Endothelial cell of hepatic sinusoid (primary cell): Measurements from ENCODE around the gene G3BP2.
"Not testable (repeated sequence)": the region's sequence is repeated elsewhere in the genome, so short reads cannot be mapped to it uniquely, and the experiment has no call there.

Experiments used
- in situ Hi-C: cut with HindIII; loops from 2 replicates; pipeline ENCODE4 v1.10.0; 2017; ENCODE audit warnings: low sequenced_read_pairs

G3BP2 gene

DNA sequence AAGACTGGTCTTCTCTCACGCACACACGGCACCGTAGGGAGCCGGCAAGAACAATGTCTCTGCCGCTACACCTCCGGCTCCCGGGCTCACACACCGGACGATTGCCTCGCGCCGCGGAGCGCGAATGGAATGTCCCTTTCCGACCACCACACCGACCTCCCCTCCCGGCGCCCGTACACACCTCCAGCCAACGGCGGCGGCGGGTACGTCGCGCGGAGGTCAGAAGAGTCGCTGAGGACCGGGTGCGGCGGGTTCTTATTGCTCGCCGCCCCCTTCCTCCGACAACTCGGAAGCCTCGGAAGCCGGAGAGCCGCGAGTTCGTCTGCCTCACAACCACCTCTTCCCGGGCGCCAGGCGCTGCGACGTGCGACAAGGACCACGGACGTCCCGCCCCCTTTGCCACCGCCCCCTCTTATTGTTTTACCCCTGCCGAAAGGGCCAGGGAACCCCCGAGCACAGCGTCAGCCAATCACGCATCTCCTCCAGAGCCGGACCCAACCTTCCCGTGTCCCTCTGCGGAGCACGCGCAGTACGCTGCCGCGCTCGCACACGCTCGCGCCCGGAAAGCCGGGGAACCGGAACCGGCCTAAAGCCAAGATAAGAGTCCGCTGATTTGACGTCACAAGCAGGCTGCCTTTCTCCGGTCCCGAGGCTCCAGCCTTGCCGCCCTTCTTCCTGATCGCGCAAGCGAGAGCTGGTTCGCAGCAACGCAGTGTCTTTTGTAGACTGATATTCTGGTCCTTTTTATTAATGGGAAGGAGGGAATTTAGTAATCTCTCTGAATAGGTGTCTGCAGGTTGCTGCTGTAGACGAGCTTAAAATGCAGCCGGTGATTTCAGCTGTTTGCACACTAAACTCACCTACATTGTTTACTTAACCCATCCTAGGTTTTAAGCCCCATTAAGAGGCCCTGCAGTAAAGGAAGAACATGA, at the start of gene G3BP2:
Gene G3BP2, minus strand, starts transcription at position 385 of the 932 bp plus-strand sequence. CDS start 11,386 bp downstream, outside the sequence.
- in situ Hi-C loops: loop anchor here (5.0 kb wide), 1 partner anchor 34 kb away; no protein-coding TSS in a partner anchor

- in situ Hi-C loops: no loop called here
Measured at GRCh38 chr4:75722417-75722816, 49.2 kb upstream of the G3BP2 start.

- in situ Hi-C loops: no loop called here
Measured at GRCh38 chr4:75718529-75718928, 45.3 kb upstream of the G3BP2 start.

DNA sequence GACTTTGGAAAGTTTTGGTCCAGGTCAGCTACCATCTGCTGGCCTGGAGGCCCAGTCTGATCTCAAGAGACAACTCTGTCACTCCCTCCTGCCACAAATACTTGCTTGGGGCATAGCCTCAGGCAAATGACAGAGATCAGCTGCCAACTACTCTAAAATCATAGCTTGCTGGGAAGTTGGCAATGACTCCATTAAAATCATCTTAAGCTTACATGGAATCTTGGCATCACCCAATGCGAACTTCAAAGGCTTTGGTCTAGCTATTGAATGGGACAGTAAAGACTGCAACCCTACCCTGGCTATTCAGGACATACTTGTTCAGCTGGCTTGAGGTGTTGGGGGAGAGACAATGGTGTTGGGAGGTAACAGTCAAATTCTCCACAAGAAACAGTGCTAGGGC, 44.2 kb upstream of the G3BP2 start:
- in situ Hi-C loops: no loop called here

GRCh38 chr4:75716054-75716453, 42.8 kb upstream of the G3BP2 start:
- in situ Hi-C loops: not testable (repeated sequence)

- in situ Hi-C loops: no loop called here
Measured at GRCh38 chr4:75715105-75715799, 42.0 kb upstream of the G3BP2 start.

- in situ Hi-C loops: no loop called here
Measured at GRCh38 chr4:75714704-75715103, 41.5 kb upstream of the G3BP2 start.

GRCh38 chr4:75714011-75714410, 40.8 kb upstream of the G3BP2 start:
- in situ Hi-C loops: no loop called here

DNA sequence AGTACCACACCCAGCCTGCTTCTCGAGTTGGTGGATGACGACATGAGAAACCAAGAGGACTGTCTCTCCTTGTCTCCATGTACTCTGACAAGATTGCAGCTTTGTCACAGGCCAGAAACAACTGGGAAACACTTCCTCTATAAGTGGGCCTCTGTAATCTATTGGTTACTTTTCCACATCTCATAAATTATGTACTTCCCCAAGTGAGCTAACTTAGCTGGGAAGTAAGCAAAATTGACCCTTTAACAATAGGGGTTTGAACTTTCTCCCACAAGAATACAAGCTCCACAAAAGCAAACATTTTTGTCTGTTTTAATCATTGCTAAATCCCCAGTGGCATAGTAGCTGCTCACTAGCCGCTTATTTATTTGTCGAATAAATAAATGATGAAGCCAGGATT, 37.0 kb upstream of the G3BP2 start:
- in situ Hi-C loops: no loop called here

DNA sequence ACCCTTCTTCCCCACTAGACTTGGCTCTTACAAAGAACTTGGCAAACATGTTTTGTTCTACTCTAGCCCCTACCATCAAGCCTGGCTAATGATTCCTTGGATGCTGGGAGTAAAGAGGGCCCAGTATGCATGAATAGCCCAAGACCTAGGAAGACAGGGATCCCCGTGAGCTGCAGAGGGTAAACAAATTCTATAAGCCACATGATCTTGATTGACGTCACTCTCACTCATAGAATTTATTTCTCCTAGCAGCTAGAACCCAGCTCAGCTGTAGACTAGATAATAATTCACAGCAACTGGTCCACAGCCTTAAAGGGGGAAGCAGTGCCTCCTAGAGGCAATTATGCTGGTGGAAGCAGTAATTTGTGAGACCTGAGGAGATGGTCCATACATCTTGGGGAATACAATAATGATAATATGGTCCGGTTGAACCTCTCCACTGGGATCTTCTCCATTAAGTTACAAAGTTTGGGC, 35.0 kb upstream of the G3BP2 start:
- in situ Hi-C loops: loop anchor here (5.0 kb wide), 1 partner anchor 36 kb away; the partner anchor contains the start of gene G3BP2

- in situ Hi-C loops: loop anchor here (5.0 kb wide), 1 partner anchor 33 kb away; the partner anchor contains the start of gene G3BP2
Measured at GRCh38 chr4:75705198-75705977, 32.2 kb upstream of the G3BP2 start.

GRCh38 chr4:75702919-75703411, 29.8 kb upstream of the G3BP2 start:
- in situ Hi-C loops: no loop called here

GRCh38 chr4:75699299-75699698, 26.1 kb upstream of the G3BP2 start:
- in situ Hi-C loops: no loop called here

DNA sequence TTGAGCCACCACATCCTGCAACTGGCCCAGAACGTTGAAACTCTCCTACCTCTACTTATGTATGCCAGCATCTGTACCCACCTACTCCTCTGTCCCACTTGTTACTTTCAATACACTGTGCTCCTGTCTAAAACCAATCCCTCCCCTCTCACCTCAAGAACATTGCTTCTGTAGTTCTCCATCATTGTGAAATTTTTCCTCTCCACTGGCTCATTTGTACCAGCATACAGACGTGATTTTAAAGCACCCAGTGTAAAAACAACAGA, 25.7 kb upstream of the G3BP2 start:
- in situ Hi-C loops: no loop called here

DNA sequence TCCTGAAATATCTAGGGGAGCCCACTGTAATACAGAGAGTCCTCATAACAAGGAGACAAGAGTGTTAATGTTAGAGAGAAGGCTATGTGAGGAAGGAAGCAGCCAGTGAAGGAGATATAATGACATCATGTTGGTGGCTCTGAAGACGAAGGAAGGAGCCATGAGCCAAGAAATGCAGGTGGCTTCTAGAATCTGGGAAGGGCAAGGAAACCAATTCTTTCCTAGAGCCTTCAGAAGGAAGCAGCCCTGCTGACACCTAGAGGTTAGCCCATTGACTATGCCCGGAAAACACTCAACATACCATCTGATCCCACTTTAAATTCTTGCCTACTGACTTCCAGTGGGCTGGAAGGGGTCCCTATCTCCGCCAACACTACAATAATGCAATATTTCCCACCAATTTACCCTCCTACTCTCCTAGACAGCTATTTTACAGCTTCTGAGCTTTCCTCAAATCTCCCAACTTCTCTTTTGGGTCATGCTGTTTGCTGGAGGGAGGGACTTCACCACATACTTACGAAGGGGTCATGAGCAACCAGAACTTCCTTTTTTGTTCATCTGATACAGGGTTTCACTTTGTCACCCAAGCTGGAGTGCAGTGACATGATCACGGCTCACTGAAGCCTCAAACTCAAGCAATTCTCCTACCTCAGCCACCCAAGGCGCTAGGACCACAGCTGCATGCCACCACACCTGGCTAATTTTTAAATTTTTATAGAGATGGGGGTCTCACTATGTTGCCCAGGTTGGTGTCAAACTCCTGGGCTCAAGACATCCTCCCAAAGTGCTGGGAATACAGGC, 25.2 kb upstream of the G3BP2 start:
- in situ Hi-C loops: no loop called here

GRCh38 chr4:75696581-75696980, 23.4 kb upstream of the G3BP2 start:
- in situ Hi-C loops: no loop called here

- in situ Hi-C loops: no loop called here
Measured at GRCh38 chr4:75696071-75696470, 22.9 kb upstream of the G3BP2 start.

GRCh38 chr4:75692066-75692465, 18.9 kb upstream of the G3BP2 start:
- in situ Hi-C loops: not testable (repeated sequence)

DNA sequence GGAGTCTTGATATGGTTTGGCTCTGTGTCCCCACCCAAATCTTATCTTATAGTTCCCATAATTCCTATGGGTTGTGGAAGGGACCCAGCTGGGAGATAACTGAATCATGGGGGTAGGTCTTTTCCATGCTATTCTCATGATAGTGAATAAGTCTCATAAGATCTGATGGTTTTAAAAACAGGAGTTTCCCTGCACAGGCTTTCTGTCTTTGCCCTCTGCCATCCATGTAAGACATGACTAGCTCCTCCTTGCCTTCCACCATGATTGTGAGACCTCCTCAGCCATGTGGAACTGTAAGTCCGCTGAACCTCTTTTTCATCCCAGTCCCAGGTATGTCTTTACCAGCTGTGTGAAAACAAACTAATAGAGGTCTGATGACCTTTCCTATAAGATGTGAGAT, 13.9 kb upstream of the G3BP2 start:
- in situ Hi-C loops: not testable (repeated sequence)

DNA sequence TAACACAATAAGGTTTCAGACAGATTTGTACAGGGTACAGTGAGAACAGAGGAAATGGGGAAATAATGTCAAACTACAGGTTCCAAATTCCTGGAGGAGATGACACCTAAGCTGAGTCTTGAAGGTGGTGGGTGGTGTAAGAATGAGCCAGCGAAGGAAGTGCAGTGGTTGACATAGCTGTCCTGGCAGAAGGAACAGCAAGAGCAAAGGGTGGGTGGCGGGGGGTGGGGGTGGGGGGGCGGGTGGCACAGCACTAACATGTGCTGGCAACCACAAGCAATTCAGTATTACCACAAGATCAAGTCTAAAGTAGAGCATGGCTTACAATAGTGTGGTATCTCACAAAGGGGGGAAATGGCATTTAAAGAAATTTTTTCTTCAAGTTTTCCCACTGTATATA, 13.1 kb upstream of the G3BP2 start:
- in situ Hi-C loops: no loop called here
